Measurements from ENCODE around the gene TBC1D17. TPM values are rescaled to one million over a fixed set of nuclear protein-coding genes. Genes with fewer than 3 reads are reported as not detected.

The TBC1D17 gene
- total RNA-seq, 4 donors from 2014 or later, result 48.7 to 84.3 (median 66.4) TPM

- ATAC-seq, result peak; percentile 91 to 95
- peak overlapping the region; percentile 95 to 98 (median 96) for H3K27ac ChIP-seq
- intact Hi-C loops (cut with DNase I; ENCODE audit: low total_unique reads) (loop anchor here (1.0 to 5.0 kb wide), 2 partner anchors 72 to 95 kb away; partner anchors contain the start of gene VRK3), in situ Hi-C loops (cut with MboI; ENCODE audit: low sequenced_read_pairs in 4 of 4) (loop anchor here in 3 of 4 donors (25.0 kb wide), 1 partner anchor 207 kb away; no protein-coding TSS in a partner anchor)
- peak; percentile 91 to 95 for DNase-seq
- no peaks in the 10 kb centered on the region for H3K27me3 ChIP-seq
- peak overlapping the region; percentile 80 to 97 (median 92) for H3K4me3 ChIP-seq
- TF ChIP-seq POLR2A (IDR thresholded peaks at IDR 0.05) (peak; percentile 67 to 86), CTCF (IDR thresholded peaks at IDR 0.05 in 4 of 5, conservative IDR thresholded peaks at IDR 0.05 in 1 of 5) (peak in 1 of 5 experiments; percentile 29)
- H3K36me3 ChIP-seq, result peaks cover 0 to 5% of the 10 kb centered on the region in 2 donors
- H3K4me1 ChIP-seq, result peaks cover 24 to 29% of the 10 kb centered on the region in 2 donors
- H3K9me3 ChIP-seq, result no peaks in the 10 kb centered on the region
These were observed 52.3 kb downstream of the TBC1D17 start for GRCh38 chr19:49929611-49930482.

- in situ Hi-C loops (cut with MboI; ENCODE audit: low sequenced_read_pairs in 4 of 4), result loop anchor here in 3 of 4 donors (25.0 kb wide), 1 partner anchor 207 kb away; no protein-coding TSS in a partner anchor
- no peaks in the 10 kb centered on the region for H3K27me3 ChIP-seq
- no peaks in the 10 kb centered on the region for H3K9me3 ChIP-seq
- ATAC-seq (no peak), DNase-seq (peak in 1 of 2 donors; percentile 34)
- peaks cover 0 to 5% of the 10 kb centered on the region in 2 donors for H3K36me3 ChIP-seq
- H3K4me3 ChIP-seq, result peak overlapping the region; percentile 80 to 97 (median 92)
- intact Hi-C loops (cut with DNase I; ENCODE audit: low total_unique reads), result loop anchor here (5.0 kb wide), 1 partner anchor 72 kb away; no protein-coding TSS in a partner anchor
- peak overlapping the region; percentile 95 to 98 (median 96) for H3K27ac ChIP-seq
- H3K4me1 ChIP-seq, result peaks cover 18 to 28% of the 10 kb centered on the region in 2 donors
- TF ChIP-seq POLR2A (IDR thresholded peaks at IDR 0.05) (no peak), CTCF (IDR thresholded peaks at IDR 0.05 in 4 of 5, conservative IDR thresholded peaks at IDR 0.05 in 1 of 5) (no peak)
These were observed 53.0 kb downstream of the TBC1D17 start for GRCh38 chr19:49930483-49931011.

GRCh38 chr19:49931293-49932040 is 54.0 kb downstream of the TBC1D17 start:
- ATAC-seq (no peak), DNase-seq (no peak)
- Histone ChIP-seq H3K4me1 (peaks cover 15 to 28% of the 10 kb centered on the region in 2 donors), H3K36me3 (peaks cover 0 to 5% of the 10 kb centered on the region in 2 donors), H3K27ac (peak overlapping the region in 1 of 4 donors; percentile 96), H3K27me3 (no peaks in the 10 kb centered on the region), H3K4me3 (no peak overlapping the region), H3K9me3 (no peaks in the 10 kb centered on the region)
- intact Hi-C loops (cut with DNase I; ENCODE audit: low total_unique reads) (loop anchor here (5.0 kb wide), 1 partner anchor 71 kb away; no protein-coding TSS in a partner anchor), in situ Hi-C loops (cut with MboI; ENCODE audit: low sequenced_read_pairs in 4 of 4) (loop anchor here in 3 of 4 donors (25.0 kb wide), 1 partner anchor 206 kb away; no protein-coding TSS in a partner anchor)
- TF ChIP-seq POLR2A (IDR thresholded peaks at IDR 0.05), result no peak
- TF ChIP-seq CTCF (IDR thresholded peaks at IDR 0.05 in 4 of 5, conservative IDR thresholded peaks at IDR 0.05 in 1 of 5), result no peak

GRCh38 chr19:49932041-49932451 is 54.5 kb downstream of the TBC1D17 start:
- DNase-seq (no peak), ATAC-seq (no peak)
- intact Hi-C loops (cut with DNase I; ENCODE audit: low total_unique reads) (loop anchor here (5.0 kb wide), 1 partner anchor 70 kb away; no protein-coding TSS in a partner anchor), in situ Hi-C loops (cut with MboI; ENCODE audit: low sequenced_read_pairs in 4 of 4) (loop anchor here in 3 of 4 donors (25.0 kb wide), 1 partner anchor 205 kb away; no protein-coding TSS in a partner anchor)
- H3K4me1 ChIP-seq, result peaks cover 15 to 25% of the 10 kb centered on the region in 2 donors
- H3K4me3 ChIP-seq, result no peak overlapping the region
- no peaks in the 10 kb centered on the region for H3K9me3 ChIP-seq
- H3K36me3 ChIP-seq, result peaks cover 0 to 5% of the 10 kb centered on the region in 2 donors
- no peak overlapping the region for H3K27ac ChIP-seq
- H3K27me3 ChIP-seq, result no peaks in the 10 kb centered on the region
- TF ChIP-seq POLR2A (IDR thresholded peaks at IDR 0.05) (no peak), CTCF (IDR thresholded peaks at IDR 0.05 in 4 of 5, conservative IDR thresholded peaks at IDR 0.05 in 1 of 5) (no peak)
